Measurements from ENCODE around the gene CCDC73.

DNA sequence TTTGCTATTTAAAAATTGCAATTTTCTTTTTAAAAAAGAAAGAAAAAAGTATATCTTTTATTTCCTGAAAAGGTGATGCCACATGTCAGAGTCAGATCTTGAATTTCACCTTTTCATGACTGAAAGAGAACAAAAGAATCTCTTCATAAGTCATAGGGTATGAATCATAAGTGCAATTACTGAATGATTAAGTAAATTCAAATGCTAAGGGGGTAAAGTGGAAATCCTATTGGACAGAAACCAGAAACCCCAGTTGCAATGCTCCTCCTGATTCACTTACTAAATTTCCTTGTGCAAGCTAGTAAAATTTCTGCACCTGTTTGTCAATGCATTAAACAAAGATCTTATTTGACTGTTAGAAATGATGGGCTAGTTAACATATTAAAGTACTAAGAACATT, 27.1 kb upstream of the CCDC73 start:
- TF ChIP-seq, protein P1, sequence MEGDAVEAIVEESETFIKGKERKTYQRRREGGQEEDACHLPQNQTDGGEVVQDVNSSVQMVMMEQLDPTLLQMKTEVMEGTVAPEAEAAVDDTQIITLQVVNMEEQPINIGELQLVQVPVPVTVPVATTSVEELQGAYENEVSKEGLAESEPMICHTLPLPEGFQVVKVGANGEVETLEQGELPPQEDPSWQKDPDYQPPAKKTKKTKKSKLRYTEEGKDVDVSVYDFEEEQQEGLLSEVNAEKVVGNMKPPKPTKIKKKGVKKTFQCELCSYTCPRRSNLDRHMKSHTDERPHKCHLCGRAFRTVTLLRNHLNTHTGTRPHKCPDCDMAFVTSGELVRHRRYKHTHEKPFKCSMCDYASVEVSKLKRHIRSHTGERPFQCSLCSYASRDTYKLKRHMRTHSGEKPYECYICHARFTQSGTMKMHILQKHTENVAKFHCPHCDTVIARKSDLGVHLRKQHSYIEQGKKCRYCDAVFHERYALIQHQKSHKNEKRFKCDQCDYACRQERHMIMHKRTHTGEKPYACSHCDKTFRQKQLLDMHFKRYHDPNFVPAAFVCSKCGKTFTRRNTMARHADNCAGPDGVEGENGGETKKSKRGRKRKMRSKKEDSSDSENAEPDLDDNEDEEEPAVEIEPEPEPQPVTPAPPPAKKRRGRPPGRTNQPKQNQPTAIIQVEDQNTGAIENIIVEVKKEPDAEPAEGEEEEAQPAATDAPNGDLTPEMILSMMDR (IDR thresholded peaks at IDR 0.05), result no peak
- no peak for TF ChIP-seq EZH2 (IDR thresholded peaks at IDR 0.05; ENCODE audit: borderline replicate concordance, insufficient read depth, low read depth, low read length, poor library complexity, severe bottlenecking)

All from B cell (primary cell).